COLO668 (cell line): ENCODE data around the gene LARP1B.
"Not testable (repeated sequence)": the region's sequence is repeated elsewhere in the genome, so short reads cannot be mapped to it uniquely, and the experiment has no call there.

Experiments used
- DNase-seq: peaks from one replicate; lab custom pipeline; 2025; ENCODE audit not compliant: unreplicated experiment; lab: John Stamatoyannopoulos, UW

Gene LARP1B

GRCh38 chr4:128221586-128221985 lies 160.5 kb downstream of the LARP1B start:
- no peak for DNase-seq

GRCh38 chr4:128225148-128225547 lies 164.0 kb downstream of the LARP1B start:
- DNase-seq = no peak

GRCh38 chr4:128227991-128228571 lies 167.0 kb downstream of the LARP1B start:
- peak; percentile 71 for DNase-seq

- no peak for DNase-seq
Observed at GRCh38 chr4:128228845-128229795, 168.0 kb downstream of the LARP1B start.

GRCh38 chr4:128232719-128233118 lies 171.6 kb downstream of the LARP1B start:
- no peak for DNase-seq

GRCh38 chr4:128234836-128235235 lies 173.7 kb downstream of the LARP1B start:
- DNase-seq = no peak

- no peak for DNase-seq
Observed at GRCh38 chr4:128241019-128241418, 179.9 kb downstream of the LARP1B start.

- no peak for DNase-seq
Observed at GRCh38 chr4:128241425-128241913, 180.4 kb downstream of the LARP1B start.

GRCh38 chr4:128241981-128242380 lies 180.9 kb downstream of the LARP1B start:
- DNase-seq = no peak

GRCh38 chr4:128242601-128243000 lies 181.5 kb downstream of the LARP1B start:
- DNase-seq = no peak

GRCh38 chr4:128244379-128244778 lies 183.3 kb downstream of the LARP1B start:
- no peak for DNase-seq

GRCh38 chr4:128245391-128245790 lies 184.3 kb downstream of the LARP1B start:
- not testable (repeated sequence) for DNase-seq

GRCh38 chr4:128247906-128248305 lies 186.8 kb downstream of the LARP1B start:
- no peak for DNase-seq

GRCh38 chr4:128249787-128250668 lies 188.9 kb downstream of the LARP1B start:
- no peak for DNase-seq

- DNase-seq = no peak
Observed at GRCh38 chr4:128255906-128256305, 194.8 kb downstream of the LARP1B start.

GRCh38 chr4:128256539-128256938 lies 195.4 kb downstream of the LARP1B start:
- DNase-seq = no peak

- not testable (repeated sequence) for DNase-seq
Observed at GRCh38 chr4:128258166-128258565, 197.1 kb downstream of the LARP1B start.

- not testable (repeated sequence) for DNase-seq
Observed at GRCh38 chr4:128259889-128260288, 198.8 kb downstream of the LARP1B start.
